Measurements from ENCODE around the gene TFPT.

- no peak for TF ChIP-seq CTCF (IDR thresholded peaks at IDR 0.05)
- TF ChIP-seq POLR2A (IDR thresholded peaks at IDR 0.05) = no peak
Observed at GRCh38 chr19:54100561-54100960, 14.9 kb downstream of the TFPT start, which contains the start of gene OSCAR.
